ENCODE results near the gene SMARCB1.

Gene SMARCB1

GRCh38 chr22:23804781-23805291, 18.1 kb downstream of the SMARCB1 start:
- DNase-seq, result no peak

DNA sequence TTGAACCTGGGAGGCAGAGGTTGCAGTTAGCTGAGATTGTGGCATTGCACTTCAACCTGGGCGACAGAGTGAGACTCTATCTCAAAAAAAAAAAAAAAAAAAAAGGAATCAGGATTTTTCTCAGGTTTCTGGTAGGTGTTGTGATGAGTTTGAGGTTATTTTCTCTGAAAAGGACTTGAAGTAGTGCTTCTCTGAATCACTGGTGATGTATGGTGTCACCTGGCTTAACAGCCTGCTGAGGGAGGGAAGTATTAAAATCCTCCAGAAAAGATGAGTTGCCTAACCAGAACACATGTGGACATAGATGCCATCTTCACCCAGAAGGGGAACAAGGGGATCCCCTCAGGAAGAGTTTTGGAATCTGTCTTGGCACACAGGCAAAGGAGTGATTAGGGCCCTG, 20.1 kb downstream of the SMARCB1 start:
- DNase-seq, result no peak

GRCh38 chr22:23812378-23812777, 25.6 kb downstream of the SMARCB1 start:
- DNase-seq, result no peak

DNA sequence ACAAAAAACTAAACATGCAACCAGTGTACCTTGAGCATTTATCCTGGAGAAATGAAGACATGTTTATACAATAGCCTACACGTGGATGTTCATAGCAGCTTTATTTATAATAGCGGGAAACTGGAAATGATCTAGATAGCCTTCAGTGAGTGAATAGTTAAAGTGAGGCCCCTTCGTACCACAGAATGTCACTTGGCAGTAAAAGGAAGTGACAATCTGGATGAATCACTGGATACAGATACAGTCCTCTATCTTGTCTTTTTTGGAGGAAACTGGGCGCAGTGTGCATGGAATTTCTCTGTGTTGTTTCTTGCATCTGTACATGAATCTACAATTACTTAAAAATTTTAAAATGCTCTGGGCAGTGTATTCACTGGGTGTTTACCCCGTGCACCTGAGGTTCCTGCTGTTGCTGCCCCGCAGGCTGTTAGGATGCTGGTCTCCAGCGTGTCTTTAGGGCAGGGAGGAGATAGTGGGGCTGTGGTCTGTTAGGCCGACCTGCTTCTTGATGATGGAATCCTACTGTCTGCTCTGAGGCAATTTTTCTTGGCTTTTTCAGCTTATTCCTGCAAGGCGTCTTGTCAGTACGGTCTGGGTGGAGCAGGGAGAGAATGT, 28.9 kb downstream of the SMARCB1 start:
- no peak for DNase-seq

DNA sequence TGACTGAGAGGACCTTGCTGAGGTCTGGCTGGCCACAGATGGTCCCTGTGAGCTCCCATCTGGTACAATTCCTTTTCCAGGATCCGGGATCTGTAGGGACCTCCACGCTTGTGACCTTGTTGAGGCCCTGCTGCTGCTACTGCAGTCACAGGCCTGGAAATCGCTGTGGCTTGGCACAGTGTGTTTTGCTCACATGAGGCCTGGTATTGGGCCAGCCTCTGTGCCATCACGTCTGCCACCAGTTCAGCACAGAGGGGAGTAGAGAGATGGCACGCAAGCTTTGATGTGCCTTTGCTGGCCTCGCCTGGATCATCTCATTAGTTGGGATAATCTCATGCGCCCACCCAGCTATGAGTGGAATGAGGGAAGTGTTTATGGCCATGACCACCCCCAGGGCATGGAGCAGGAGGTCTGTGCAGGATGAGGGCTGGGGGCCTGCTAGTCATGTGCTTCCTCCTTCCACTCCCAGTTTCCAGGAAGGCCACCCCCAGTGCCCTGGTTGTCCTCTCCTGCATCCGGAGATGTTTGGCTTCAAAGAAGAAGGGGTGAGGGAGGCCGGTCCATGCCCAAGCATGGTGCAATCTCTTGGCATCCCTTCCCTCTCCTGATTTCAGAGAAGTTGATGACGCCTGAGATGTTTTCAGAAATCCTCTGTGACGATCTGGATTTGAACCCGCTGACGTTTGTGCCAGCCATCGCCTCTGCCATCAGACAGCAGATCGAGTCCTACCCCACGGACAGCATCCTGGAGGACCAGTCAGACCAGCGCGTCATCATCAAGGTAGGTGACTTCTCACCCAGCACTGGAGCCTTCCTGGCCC, 29.6 kb downstream of the SMARCB1 start:
- no peak for DNase-seq

DNA sequence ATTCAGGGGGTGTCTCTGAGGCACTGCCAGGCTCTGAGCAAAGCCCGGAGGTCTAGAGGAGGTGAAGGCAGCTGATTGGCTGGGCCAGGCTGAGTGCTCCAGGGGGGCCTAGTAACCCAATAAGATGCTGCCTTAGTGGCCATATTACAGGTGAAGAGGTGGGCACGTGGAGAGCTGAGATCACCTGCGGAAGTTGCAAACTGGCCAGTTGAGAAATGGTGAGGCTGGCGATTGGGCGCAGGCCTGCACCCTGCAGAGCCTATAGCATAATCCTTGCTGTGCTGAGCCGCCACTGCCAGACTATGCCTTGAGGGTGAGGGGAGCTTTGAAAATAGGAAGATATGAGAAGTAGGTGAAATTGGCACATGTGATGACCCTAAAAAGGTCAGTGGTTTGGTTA, 30.4 kb downstream of the SMARCB1 start:
- DNase-seq, result no peak

DNA sequence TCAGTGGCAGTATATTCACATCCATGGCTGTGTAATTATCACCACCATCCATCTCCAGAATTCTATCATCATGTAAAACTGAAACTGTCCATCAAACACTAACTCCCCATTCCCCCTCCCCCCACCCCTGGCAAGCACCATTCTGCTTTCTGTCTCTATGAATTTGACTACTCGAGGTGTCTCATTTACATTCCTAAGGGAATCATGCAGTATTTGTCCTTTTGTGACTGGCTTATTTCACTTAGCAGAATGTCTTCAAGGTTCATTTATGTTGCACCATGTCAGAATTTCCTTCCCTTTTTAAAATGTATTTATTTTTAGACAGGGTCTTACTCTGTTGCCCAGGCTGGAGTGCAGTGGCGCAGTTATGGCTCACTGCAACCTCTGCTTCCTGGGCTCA, 31.8 kb downstream of the SMARCB1 start:
- DNase-seq, result no peak

- DNase-seq, result no peak
Observed at GRCh38 chr22:23820748-23821211, 34.0 kb downstream of the SMARCB1 start.

DNA sequence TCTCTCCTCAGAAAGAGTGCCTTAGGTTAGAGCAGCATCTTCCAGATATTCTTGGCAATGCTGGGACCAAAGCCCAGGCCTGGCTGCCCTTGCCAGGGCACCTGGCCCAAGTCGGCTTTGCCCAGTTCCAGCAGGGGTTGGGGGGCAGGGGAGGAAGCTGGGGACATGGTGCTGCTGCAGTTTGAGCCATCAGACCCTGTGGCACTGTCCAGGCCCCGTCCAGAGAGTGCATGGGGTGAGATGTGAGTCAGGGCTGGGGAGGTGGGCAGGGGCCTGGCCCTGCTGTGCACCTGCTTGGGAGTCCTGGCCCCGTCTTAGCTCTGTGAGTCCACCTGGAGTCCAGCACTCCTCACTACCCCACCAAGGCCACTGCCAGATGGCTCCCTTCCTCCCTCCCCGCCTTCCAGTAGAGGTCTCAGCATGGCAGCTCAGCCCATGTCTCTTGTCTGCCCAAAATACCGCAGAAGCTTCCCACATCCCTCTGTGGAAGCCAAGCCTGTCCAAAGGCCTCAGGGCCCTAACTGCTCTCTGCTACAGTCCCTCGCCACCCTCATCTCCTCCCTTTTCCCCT, 35.4 kb downstream of the SMARCB1 start:
- DNase-seq, result no peak

DNA sequence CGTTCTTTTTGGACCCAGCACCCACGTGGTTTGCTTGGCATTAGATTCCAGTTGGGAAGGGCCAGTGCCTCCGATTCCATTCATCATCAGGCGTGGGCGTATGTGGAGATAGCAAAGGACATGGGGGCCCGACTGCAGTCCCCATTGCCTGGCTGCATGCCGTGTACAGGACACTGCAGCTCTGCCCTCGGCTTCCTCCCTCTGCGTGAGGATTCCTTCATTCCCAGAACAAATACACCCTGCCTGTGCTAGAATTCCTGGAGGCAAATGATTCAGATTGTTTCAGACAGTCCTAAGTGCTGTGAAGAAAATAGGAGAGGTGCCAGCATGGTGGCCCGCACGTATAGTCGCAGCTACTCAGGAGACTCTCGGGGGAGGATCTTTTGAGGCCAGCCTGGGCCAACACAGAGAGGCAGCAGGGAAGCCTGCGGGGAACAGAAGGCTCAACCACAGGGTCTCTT, 36.6 kb downstream of the SMARCB1 start:
- DNase-seq, result no peak

- no peak for DNase-seq
Observed at GRCh38 chr22:23824476-23825245, 37.9 kb downstream of the SMARCB1 start.

DNA sequence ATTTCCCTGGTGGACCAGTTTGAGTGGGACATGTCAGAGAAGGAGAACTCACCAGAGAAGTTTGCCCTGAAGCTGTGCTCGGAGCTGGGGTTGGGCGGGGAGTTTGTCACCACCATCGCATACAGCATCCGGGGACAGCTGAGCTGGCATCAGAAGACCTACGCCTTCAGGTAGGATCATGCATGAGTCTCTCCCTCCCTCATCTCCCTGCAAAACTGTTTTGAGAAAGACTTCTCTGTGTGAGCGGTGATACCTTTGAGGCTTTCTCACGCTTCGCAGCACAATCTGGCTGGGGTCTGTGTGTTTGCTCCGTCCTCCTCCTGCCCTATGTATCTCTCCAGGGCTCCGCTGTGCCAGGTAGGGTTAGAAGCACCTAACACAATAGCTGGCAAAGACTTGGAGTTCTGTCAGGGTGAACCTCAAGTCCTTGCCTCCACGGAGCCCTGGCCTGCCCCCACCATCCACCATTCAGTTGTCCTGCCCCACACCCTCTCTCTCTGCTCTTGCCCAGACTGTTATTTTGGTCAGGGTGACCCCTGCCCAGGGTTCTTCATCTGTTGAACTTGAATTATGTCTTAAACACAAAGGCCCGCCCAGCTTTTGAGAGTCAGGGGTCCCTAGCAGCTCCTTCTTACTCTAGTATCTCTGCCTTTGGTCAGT, 38.6 kb downstream of the SMARCB1 start:
- DNase-seq, result no peak

GRCh38 chr22:23826510-23827350, 40.0 kb downstream of the SMARCB1 start:
- DNase-seq, result no peak

GRCh38 chr22:23827351-23827995, 40.7 kb downstream of the SMARCB1 start:
- DNase-seq, result no peak

DNA sequence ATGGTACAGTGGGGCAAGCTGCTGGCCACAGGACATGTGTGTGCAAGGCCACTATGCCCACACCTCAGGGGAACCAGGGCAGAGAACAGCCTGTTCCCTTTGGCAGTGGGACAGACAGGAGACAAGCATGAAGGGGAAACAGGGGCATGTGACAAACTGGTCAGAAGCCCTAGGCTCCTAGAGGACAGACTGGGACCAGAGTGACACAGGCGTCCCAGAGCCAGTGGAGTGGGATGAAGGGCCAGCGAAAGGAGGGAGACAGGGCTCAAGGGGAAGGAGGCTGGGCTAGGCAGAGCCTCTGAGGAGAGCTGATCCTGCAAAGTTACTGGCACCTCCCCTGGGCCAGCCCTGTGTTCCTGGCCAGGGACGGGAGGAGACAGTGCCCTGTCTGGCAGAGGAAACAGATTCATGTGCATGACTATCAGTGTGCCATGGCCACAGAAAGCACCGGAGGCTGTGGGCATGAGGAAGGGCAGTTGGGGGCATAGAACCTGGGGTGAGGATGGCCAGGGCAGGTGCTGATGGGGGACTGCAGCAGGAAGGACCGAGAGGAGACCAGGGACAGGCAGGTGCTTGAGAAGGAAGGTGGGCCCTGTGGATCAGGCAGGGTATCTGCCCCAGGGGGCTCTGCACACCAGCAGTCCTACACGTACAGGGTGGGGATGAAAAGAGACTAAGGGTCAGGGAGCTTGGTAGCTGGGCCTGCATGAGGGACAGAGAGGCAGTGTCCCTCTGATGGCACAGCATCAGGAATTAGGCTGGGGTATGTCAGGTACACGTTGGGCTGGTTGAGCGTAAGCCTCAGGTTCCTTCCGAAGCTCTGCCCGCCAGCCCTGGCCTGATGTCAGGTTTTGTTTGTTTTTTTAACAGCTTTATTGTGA, 42.3 kb downstream of the SMARCB1 start:
- DNase-seq, result no peak

GRCh38 chr22:23829845-23830372, 43.1 kb downstream of the SMARCB1 start:
- no peak for DNase-seq

DNA sequence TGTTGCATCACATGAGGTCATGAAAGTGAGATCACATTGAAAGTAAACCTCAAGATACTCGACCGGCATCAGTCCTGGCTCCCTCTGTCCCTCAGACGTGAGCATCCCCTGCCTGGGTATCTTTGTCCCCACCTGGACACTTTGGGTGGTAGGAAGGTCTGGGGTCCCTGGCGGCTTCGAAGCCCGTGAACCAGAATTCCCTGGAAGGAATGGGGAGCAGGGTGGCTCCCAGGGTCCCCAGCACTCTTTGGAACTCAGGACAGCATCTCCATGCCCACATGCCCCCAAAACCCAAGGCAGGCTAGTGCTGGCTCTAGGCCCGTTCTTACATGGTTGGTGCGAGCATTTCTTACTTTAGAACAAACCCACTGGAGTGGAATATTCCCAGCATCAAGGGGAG, 44.5 kb downstream of the SMARCB1 start:
- no peak for DNase-seq

DNA sequence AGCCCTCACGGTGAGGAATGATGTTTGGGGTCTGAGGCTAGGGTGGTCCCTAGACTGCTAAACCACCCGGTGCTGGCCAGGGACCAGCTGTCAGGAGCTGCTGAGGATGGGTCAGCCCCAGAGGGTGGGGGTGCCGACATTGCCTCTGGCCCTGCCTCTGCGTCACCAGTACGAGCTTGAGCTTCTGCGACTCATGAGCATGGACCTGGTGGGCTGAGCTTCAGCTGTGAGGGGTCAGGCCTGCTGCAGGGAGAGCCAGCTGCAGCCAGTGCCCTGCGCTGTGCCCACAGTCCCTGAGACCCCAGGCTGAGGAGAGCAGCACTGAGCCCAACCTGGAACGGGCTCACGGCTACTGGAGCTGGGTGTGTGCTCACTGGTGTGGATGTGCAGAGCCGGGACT, 45.0 kb downstream of the SMARCB1 start:
- DNase-seq, result no peak

GRCh38 chr22:23832226-23833016, 45.7 kb downstream of the SMARCB1 start:
- DNase-seq, result no peak
